Measurements from ENCODE around the gene RPRD1B.
A peak's percentile ranks its signal among the peaks of the same experiment; 100 is the strongest.

RPRD1B gene

GRCh38 chr20:38033330-38034107 lies at the start of gene RPRD1B, which contains the start of gene TTI1:
RPRD1B (plus strand) TSS chr20:38033746; CDS start chr20:38033948, 202 bp downstream.
TTI1 (minus strand) TSS chr20:38033456; CDS start chr20:38013816, 19,640 bp downstream.
- DNase-seq, result peak; percentile 70

GRCh38 chr20:37984018-37984785 lies 49.3 kb upstream of the RPRD1B start:
- DNase-seq, result no peak

- DNase-seq, result no peak
Observed at GRCh38 chr20:37986044-37986858, 47.3 kb upstream of the RPRD1B start.

GRCh38 chr20:37986873-37987601 lies 46.5 kb upstream of the RPRD1B start:
- no peak for DNase-seq

- no peak for DNase-seq
Observed at GRCh38 chr20:37987602-37988290, 45.8 kb upstream of the RPRD1B start.

GRCh38 chr20:37988306-37988954 lies 45.1 kb upstream of the RPRD1B start:
- DNase-seq, result no peak

- no peak for DNase-seq
Observed at GRCh38 chr20:37989601-37990295, 43.8 kb upstream of the RPRD1B start.

GRCh38 chr20:37990571-37991151 lies 42.9 kb upstream of the RPRD1B start:
- no peak for DNase-seq

GRCh38 chr20:37991157-37991866 lies 42.2 kb upstream of the RPRD1B start:
- no peak for DNase-seq

GRCh38 chr20:37991908-37992307 lies 41.6 kb upstream of the RPRD1B start:
- no peak for DNase-seq

GRCh38 chr20:37992802-37993409 lies 40.6 kb upstream of the RPRD1B start:
- no peak for DNase-seq

GRCh38 chr20:37994512-37994911 lies 39.0 kb upstream of the RPRD1B start:
- no peak for DNase-seq

- DNase-seq, result no peak
Observed at GRCh38 chr20:37995856-37996605, 37.5 kb upstream of the RPRD1B start.

- no peak for DNase-seq
Observed at GRCh38 chr20:37997516-37997915, 36.0 kb upstream of the RPRD1B start.

- no peak for DNase-seq
Observed at GRCh38 chr20:37999526-38000263, 33.9 kb upstream of the RPRD1B start.

- DNase-seq, result no peak
Observed at GRCh38 chr20:38000293-38000692, 33.3 kb upstream of the RPRD1B start.

GRCh38 chr20:38001173-38001875 lies 32.2 kb upstream of the RPRD1B start:
- DNase-seq, result no peak
